HUES6 (cell line): ENCODE results near the gene TRAPPC14.

Experiments
- H3K27ac ChIP-seq: 2 replicates; pipeline ENCODE4 v1.7.0; 2013; ENCODE audit warnings: low read depth, mild to moderate bottlenecking, low read length, inconsistent platforms
- H3K27me3 ChIP-seq: 2 replicates; pipeline ENCODE4 v1.6.1; 2013; ENCODE audit warnings: low read length; ENCODE audit not compliant: control insufficient read depth, insufficient read depth
- H3K36me3 ChIP-seq: 2 replicates; pipeline ENCODE4 v1.6.1; 2013; ENCODE audit warnings: low read length; ENCODE audit not compliant: control insufficient read depth, insufficient read depth
- H3K4me1 ChIP-seq: 2 replicates; pipeline ENCODE4 v1.6.1; 2013; ENCODE audit warnings: low read length; ENCODE audit not compliant: control insufficient read depth, insufficient read depth
- H3K4me3 ChIP-seq: 2 replicates; pipeline ENCODE4 v1.5.1; 2013; ENCODE audit warnings: low read depth, low read length
- H3K9ac ChIP-seq: one replicate; pipeline ENCODE4 v1.6.1; 2013; ENCODE audit warnings: mild to moderate bottlenecking, low read length
- H3K9me3 ChIP-seq: 2 replicates; pipeline ENCODE4 v1.6.1; 2013; ENCODE audit warnings: low read depth, low read length; ENCODE audit not compliant: control insufficient read depth, insufficient read depth

Gene TRAPPC14

DNA sequence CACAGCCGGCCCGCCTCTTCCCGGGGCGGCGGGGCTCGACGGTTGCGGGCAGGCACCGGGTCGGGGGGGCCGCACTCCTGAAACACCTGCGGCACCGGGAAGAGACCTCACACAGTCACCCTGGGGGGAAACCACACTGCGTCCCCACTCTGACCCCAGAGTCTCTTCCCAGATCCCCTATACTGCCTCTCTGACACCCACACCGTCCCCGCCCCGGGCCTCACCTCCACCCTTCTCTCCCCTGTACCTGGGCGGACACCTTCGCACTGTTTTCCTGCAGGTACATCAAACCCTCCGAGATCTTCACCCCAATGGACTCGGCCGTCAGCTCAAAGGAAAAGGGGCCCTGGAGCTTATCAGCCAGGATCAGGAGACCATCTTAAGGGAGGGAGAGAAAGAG, 13.3 kb upstream of the TRAPPC14 start:
- Histone ChIP-seq H3K27me3 (peaks cover 26% of the 10 kb centered on the region), H3K9me3 (no peaks in the 10 kb centered on the region), H3K9ac (no peak overlapping the region), H3K4me1 (peaks cover 31% of the 10 kb centered on the region), H3K4me3 (peak overlapping the region; percentile 71), H3K36me3 (peaks cover 25% of the 10 kb centered on the region; the same call in 1 of the 2 replicates), H3K27ac (no peak overlapping the region)

DNA sequence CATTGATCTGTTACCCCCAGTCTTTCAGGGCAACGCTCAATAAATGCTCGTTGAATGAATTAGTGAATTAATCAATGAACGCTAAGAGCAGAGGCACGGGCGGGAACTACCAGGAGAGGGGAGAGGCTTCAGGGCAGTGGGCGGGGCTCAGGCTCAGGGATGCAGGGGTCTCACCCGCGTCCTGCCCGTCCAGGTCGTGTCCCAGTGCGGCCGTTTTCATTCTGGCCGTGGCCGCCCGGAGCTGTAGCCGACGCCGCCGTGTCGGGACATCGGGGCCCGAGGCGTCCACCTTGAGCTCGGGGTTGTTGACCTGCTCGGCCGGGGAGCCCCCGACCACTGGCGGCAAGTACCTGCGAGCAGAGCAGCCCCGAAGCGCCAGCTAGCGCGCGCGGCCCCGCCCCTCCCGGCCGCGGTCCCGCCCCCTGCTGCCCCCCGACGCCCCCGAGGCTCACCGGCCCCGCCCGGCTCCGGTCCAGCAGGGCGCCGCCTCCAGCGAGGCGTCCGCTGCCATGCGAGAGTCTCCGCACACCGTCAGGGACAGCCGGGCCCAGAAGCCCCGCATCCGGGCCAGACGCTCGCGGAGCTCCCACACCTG, 12.7 kb upstream of the TRAPPC14 start:
- H3K9me3 ChIP-seq = no peaks in the 10 kb centered on the region
- H3K4me1 ChIP-seq = peaks cover 35% of the 10 kb centered on the region
- H3K27me3 ChIP-seq = peaks cover 32% of the 10 kb centered on the region
- H3K9ac ChIP-seq = no peak overlapping the region
- peaks cover 25% of the 10 kb centered on the region; the same call in 1 of the 2 replicates for H3K36me3 ChIP-seq
- H3K4me3 ChIP-seq = peak overlapping the region; percentile 71
- H3K27ac ChIP-seq = no peak overlapping the region

DNA sequence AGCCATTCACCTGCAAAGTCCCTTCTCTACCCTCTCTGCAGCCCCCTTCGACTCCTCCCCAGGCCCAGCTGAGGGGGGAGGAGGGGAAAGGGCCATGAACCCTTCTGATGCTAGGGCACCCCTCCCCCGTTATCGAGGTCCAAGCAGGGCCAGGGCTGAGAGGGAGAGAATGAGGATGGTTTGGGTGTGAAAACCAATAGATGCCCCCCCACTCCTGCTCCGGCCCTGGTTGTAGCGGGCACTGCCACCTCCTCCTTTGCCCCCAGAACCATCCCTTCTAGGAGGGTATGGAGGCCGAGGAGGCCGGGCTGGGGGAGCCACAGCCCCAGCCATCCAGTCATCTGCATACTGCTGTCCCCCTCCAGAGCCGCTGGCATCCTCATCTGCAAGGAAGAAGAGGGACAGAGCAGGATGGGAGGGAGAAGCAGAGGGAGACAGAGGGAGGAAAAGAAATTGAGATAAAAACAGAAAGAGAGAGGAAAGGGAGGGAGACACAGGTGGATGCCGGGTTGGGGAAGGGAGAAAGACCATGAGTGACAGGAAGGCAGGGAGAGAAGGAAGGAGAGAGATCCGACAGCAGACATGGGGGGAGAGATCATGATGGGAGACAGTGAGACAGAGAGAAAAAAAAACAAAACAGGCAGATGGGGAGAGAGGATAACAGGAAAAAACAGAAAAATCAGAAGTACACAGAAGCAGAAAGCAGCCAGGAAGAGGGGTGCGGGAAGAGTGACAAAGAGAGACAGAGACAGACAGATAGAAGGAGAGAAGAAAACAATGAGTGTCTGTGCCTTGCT, 11.8 kb upstream of the TRAPPC14 start:
- Histone ChIP-seq H3K4me3 (peak overlapping the region; percentile 71), H3K9me3 (no peaks in the 10 kb centered on the region), H3K9ac (no peak overlapping the region), H3K27ac (no peak overlapping the region), H3K27me3 (peaks cover 35% of the 10 kb centered on the region), H3K4me1 (peaks cover 33% of the 10 kb centered on the region), H3K36me3 (peaks cover 20% of the 10 kb centered on the region; the same call in 1 of the 2 replicates)

DNA sequence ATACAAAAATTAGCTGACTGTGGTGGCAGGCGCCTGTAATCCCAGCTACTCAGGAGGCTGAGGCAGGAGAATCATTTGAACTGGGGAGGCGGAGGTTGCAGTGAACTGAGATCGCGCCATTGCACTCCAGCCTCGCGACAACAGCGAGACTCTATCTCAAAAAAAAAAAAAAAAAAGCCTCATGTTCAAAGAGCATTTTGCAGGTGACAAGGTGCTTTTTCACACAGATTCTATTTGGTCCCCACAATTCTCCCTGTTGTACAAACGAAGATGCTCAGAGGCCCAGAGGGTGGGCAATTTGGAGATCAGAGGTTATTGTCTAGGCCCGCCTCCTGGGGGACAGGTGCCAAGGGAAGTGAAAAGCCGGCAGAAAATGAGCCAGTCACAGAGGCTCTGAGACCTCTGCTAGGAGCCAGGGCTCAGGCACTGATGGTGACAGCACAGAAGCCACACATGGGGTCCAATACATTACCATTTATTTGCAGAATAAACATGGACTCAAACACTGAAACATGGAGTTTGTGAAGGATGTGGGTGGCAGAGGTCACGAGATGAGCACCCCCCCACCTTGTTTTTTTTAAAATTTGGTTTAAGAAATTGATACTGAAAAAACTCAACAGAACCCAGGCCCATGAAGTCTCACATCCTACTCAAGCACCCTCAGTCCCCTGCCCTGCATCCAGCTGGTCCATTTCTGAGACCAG, 10.8 kb upstream of the TRAPPC14 start:
- Histone ChIP-seq H3K4me1 (peaks cover 33% of the 10 kb centered on the region), H3K9ac (no peak overlapping the region), H3K27ac (no peak overlapping the region), H3K4me3 (no peak overlapping the region), H3K27me3 (peaks cover 35% of the 10 kb centered on the region), H3K9me3 (no peaks in the 10 kb centered on the region), H3K36me3 (peaks cover 12% of the 10 kb centered on the region; the same call in 1 of the 2 replicates)

DNA sequence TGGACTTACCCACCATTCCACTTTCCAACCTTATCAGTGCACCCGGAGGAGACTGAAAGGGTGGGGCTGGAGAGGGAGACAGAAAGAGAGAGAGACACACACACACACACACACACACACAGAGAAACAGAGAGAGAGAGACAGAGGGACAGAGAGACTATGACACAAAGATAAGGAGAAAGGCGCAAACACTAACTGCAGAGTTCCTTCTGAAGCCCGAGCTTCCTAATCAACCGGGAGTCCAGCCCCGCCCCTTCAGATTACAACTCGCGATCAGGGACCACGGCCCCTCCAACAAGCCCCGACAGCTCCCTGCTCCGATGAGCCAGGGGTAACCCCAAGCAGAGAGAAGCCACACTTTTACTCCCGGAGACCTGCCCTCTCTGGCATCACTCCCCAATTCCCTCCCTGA, 9.4 kb upstream of the TRAPPC14 start:
- Histone ChIP-seq H3K9me3 (no peaks in the 10 kb centered on the region), H3K36me3 (no peaks in the 10 kb centered on the region), H3K9ac (peak overlapping the region; percentile 45), H3K27ac (no peak overlapping the region), H3K27me3 (peaks cover 35% of the 10 kb centered on the region), H3K4me3 (peak overlapping the region; percentile 76), H3K4me1 (peaks cover 38% of the 10 kb centered on the region)

DNA sequence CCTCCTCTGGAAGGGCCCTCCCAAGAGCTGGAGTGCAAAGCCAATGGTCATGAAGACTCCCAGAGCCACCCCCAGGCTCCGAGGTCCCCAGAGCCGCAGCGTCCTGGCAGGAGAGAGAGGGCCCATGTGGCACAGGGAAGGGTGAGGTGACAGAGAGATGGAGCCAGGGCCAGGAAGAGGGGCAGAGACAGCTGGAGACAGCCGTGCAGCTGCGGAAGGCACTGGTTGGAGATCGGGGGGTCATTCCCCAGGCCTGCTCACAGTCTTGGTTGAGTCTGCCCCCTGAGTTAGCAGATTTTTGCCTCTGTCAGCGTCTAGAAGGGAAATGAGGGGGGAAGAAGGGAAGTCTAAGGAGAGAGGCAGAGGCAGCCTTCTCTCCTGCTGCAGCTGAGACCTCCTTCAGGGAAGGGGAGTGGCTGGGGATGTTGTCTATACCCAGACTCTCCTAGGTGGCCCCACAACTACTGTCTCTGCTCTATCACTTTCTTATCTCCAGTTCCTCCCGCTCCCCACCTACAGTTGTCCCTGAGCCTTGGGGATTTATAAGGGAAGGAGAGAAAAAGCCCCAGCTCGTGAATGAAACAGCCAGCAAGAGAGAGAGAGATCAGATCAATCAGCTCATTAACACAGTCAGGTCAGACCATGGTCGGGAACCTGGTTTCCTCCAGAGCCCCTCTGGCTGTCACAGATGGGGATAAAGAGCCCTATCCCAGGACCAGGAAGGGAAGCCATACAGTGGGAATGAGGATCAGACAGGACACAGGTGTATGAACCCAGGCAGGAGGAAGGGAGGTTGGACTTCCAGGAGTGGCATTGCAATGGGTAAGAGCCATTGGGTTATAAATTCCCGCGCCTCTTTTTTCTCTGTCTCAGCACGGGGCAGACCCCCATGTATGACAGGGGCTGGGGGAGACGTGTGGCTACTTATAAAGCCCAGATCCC, 8.7 kb upstream of the TRAPPC14 start:
- Histone ChIP-seq H3K4me3 (peak overlapping the region; percentile 76), H3K9me3 (no peaks in the 10 kb centered on the region), H3K9ac (no peak overlapping the region), H3K36me3 (no peaks in the 10 kb centered on the region), H3K27me3 (peaks cover 35% of the 10 kb centered on the region), H3K27ac (no peak overlapping the region), H3K4me1 (peaks cover 40% of the 10 kb centered on the region)

DNA sequence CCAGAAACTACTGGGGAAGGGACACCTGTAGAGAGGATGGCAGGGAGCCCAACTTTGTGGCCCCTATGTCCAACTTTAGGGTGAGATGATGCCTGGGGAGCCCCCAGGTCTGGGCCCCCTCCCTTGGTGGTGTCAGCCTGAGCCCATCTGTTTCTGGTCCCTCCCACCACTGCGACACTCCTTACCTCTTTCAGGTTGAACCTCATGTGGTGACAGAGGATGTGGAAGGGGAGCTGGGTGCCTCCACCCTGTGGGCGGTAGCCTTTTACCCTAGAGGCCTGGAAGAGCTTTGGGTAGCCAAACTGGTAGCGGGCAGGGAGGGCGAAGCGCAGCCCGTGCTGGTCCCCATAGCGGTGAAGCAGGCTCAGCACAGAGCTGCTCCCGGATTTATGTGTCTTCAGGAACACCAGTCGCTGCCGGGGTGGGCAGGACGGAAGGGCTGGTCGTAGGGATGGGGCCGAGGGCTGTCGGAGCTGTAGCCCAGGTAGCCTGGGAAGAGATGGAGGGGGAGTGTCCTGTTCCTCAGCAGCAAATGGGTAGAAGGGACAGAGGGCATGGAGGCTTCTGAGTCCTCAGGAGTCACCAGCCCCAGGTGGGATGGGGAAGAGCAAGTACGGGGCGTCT, 7.9 kb upstream of the TRAPPC14 start:
- Histone ChIP-seq H3K4me3 (no peak overlapping the region; the same call in 1 of the 2 replicates), H3K36me3 (no peaks in the 10 kb centered on the region), H3K27me3 (peaks cover 31% of the 10 kb centered on the region), H3K4me1 (peaks cover 40% of the 10 kb centered on the region), H3K27ac (no peak overlapping the region), H3K9me3 (no peaks in the 10 kb centered on the region), H3K9ac (no peak overlapping the region)

DNA sequence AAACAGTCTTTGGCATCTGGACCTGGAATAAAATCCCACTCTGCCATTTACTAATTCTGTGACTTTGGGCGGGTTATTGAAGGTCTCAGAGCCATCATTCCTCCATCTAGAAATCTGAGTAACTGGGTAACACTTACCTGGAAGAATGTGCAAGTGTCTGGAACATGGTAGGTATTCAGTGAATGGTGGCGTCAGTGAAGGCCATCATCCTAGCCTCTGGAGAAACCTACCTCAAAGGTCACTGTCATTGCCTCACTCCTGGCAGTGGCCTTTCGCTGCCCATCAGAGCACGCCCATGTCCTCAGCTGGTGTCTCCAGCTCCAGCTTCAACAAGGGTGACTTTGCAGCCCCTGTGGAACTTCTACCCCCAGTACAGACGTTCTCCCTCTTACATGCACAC, 5.3 kb upstream of the TRAPPC14 start:
- H3K36me3 ChIP-seq = no peaks in the 10 kb centered on the region
- peaks cover 20% of the 10 kb centered on the region for H3K27me3 ChIP-seq
- H3K9ac ChIP-seq = no peak overlapping the region
- no peak overlapping the region for H3K4me3 ChIP-seq
- no peaks in the 10 kb centered on the region for H3K9me3 ChIP-seq
- H3K27ac ChIP-seq = no peak overlapping the region
- peaks cover 30% of the 10 kb centered on the region for H3K4me1 ChIP-seq

DNA sequence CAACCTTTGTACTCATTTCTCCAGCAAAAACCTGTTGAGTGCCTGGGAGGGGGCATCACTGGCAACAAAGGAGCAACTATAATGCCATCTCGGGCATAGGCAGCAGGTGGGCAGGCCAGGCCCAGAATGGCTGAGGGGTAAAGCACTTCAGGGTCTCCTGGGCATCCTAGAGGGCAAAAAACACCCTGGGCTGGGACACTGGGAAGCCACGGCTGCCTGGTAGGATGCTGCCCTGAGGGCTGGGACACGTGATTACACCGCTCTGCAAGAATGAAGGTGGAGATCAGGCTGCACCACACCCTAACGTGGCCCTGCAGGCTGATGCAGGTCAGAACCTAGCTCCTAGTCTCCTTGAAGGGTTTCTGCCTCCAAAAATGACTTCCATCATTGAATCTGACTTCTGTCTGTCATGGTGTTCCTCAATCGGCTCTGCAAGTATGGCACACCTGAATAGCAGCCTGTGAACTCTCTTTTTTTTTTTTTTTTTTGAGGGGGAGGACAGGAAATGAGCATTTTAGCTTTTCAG, 4.5 kb upstream of the TRAPPC14 start:
- Histone ChIP-seq H3K27me3 (peaks cover 20% of the 10 kb centered on the region), H3K27ac (no peak overlapping the region), H3K9me3 (no peaks in the 10 kb centered on the region), H3K36me3 (no peaks in the 10 kb centered on the region), H3K9ac (no peak overlapping the region), H3K4me3 (no peak overlapping the region), H3K4me1 (peaks cover 28% of the 10 kb centered on the region)

DNA sequence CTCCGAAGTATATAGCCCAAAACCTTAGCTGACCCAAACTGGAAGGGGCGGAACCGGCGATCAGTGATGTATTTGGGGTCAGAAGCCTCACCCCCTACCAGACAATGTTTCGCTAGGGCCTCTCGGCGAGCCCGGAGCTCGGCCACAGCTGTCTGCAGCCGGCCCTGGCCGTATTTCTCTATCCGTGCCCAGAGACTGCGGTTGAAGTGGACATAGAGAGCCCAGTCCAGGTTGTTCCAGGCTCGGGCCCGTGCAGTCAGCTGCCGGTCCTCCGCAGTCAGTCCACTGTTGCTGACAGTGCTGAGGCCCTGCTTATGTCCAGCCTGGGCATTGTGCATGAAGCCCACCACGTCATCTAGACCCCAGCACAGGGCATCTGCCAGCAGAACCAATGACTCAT, 1.5 kb upstream of the TRAPPC14 start:
- Histone ChIP-seq H3K27me3 (no peaks in the 10 kb centered on the region), H3K4me3 (no peak overlapping the region)

More for the DNA sequence above, 1.5 kb upstream of the TRAPPC14 start:
- H3K27ac ChIP-seq = no peak overlapping the region
- peaks cover 21% of the 10 kb centered on the region for H3K36me3 ChIP-seq
- no peaks in the 10 kb centered on the region for H3K9me3 ChIP-seq
- H3K4me1 ChIP-seq = peaks cover 29% of the 10 kb centered on the region
- no peak overlapping the region for H3K9ac ChIP-seq
